Skeletal muscle satellite cell (primary cell): ENCODE measurements around the gene VCAM1.

Experiments used
- H3K27me3 ChIP-seq: 2 replicates; pipeline ENCODE4 v1.7.0; 2013; ENCODE audit warnings: low read length; ENCODE audit not compliant: control insufficient read depth, insufficient read depth
- H3K36me3 ChIP-seq: 2 replicates; pipeline ENCODE4 v1.7.0; 2013; ENCODE audit warnings: mild to moderate bottlenecking, control low read depth, low read length; ENCODE audit not compliant: insufficient read depth
- H3K4me1 ChIP-seq: 2 replicates; pipeline ENCODE4 v1.7.0; 2013; ENCODE audit warnings: low read length; ENCODE audit not compliant: control insufficient read depth, insufficient read depth
- H3K4me2 ChIP-seq: 2 replicates; pipeline ENCODE4 v1.7.0; 2013; ENCODE audit warnings: mild to moderate bottlenecking, low read length
- H3K4me3 ChIP-seq: 2 replicates; pipeline ENCODE4 v1.7.0; 2013; ENCODE audit warnings: low read length
- H3K9ac ChIP-seq: 2 replicates; pipeline ENCODE4 v1.7.0; 2013; ENCODE audit warnings: mild to moderate bottlenecking, low read depth, low read length, moderate library complexity
- H3K9me3 ChIP-seq: replicated peaks from 2 replicates; pipeline ENCODE4 v1.7.0; 2013; ENCODE audit warnings: mild to moderate bottlenecking, control low read depth, low read length

The VCAM1 gene

DNA sequence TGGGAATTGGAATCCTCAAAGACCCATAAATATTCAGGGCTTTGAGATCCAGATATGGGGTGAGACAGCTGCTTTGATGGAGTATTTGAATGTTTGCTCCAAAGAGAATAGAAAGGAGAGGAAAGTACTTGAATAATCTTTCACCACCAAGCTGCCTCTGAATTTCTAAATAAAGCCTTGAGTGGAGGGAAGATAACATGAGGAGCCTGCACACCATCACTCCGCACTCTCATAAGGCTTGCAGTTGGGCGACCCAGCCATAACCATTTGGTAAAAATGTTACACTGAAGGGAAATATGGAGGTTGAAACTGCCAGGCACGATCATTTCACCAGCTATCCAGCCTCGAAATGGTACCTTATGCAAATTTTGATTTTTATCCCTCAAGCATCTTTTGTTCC, 38.4 kb downstream of the VCAM1 start:
- no peak overlapping the region for H3K9ac ChIP-seq

DNA sequence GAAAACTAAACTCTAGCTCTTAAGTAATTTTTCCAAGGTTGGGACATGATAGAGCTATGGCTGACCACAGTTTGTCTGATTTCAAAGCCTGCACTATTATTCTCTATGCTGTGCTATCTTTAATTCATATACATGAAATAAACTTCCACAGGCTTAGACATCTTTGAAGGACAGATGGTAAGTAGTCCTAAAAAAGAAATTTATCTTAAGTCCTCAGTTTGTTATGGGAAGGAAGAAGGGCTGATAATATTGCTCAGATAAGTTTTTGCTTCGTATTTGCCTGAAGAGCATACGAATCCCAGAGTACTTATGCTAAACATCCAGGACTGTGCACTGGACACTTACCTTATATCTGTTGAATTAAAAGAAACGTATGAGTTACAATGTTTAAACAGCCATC, 39.6 kb downstream of the VCAM1 start:
- H3K27me3 ChIP-seq = no peaks in the 10 kb centered on the region
- H3K9me3 ChIP-seq = no peaks in the 10 kb centered on the region
- no peak overlapping the region for H3K4me3 ChIP-seq
- H3K36me3 ChIP-seq = no peaks in the 10 kb centered on the region
- no peaks in the 10 kb centered on the region for H3K4me1 ChIP-seq
- no peak overlapping the region for H3K4me2 ChIP-seq
- H3K9ac ChIP-seq = no peak overlapping the region

More for the DNA sequence above, 38.4 kb downstream of the VCAM1 start:
- Histone ChIP-seq H3K4me1 (no peaks in the 10 kb centered on the region), H3K4me3 (no peak overlapping the region), H3K36me3 (no peaks in the 10 kb centered on the region), H3K9me3 (no peaks in the 10 kb centered on the region), H3K27me3 (no peaks in the 10 kb centered on the region), H3K4me2 (no peak overlapping the region)

DNA sequence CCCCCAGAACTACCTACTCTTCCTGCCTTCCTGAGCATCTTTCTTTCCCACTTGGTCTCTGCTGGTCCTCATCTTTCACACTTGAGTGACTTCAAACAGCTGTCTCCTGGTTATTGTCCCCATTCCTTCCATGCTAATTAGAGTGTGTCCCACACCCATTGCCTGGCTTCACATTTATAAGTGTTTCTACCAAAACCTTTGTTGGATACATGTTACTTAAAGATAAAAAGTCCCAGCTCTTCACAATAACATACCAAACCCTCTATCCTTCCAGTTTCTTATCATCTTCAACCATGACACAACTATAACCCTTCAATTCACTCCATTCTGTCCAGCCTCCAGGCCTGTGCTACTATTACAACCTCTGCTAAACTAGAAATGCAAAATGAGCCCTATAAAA, 41.0 kb downstream of the VCAM1 start:
- H3K36me3 ChIP-seq = no peaks in the 10 kb centered on the region
- H3K9ac ChIP-seq = no peak overlapping the region
- H3K4me2 ChIP-seq = no peak overlapping the region
- no peak overlapping the region for H3K4me3 ChIP-seq
- H3K4me1 ChIP-seq = no peaks in the 10 kb centered on the region
- no peaks in the 10 kb centered on the region for H3K9me3 ChIP-seq
- no peaks in the 10 kb centered on the region for H3K27me3 ChIP-seq

DNA sequence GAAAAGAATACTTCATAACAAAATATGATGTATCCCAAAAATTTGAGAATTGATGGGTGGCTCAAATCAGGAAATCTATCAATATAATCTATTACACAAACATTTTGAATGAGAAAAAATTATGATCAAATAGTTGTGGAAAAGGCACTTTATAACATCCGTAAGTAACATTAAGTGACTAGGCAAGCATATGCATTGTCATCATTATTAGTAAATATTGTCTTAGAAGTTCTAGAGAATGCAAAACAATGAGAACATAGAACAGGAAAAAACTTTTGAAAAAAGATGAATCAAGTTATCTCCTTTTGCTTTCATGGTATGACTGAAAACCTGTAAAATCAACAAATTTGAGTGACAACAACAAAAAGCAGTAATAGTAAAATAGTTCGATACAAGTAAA, 42.9 kb downstream of the VCAM1 start:
- H3K4me2 ChIP-seq = no peak overlapping the region
- H3K9ac ChIP-seq = no peak overlapping the region
- no peaks in the 10 kb centered on the region for H3K27me3 ChIP-seq
- H3K4me3 ChIP-seq = no peak overlapping the region
- H3K36me3 ChIP-seq = no peaks in the 10 kb centered on the region
- H3K4me1 ChIP-seq = peaks cover 7% of the 10 kb centered on the region
- H3K9me3 ChIP-seq = no peaks in the 10 kb centered on the region

DNA sequence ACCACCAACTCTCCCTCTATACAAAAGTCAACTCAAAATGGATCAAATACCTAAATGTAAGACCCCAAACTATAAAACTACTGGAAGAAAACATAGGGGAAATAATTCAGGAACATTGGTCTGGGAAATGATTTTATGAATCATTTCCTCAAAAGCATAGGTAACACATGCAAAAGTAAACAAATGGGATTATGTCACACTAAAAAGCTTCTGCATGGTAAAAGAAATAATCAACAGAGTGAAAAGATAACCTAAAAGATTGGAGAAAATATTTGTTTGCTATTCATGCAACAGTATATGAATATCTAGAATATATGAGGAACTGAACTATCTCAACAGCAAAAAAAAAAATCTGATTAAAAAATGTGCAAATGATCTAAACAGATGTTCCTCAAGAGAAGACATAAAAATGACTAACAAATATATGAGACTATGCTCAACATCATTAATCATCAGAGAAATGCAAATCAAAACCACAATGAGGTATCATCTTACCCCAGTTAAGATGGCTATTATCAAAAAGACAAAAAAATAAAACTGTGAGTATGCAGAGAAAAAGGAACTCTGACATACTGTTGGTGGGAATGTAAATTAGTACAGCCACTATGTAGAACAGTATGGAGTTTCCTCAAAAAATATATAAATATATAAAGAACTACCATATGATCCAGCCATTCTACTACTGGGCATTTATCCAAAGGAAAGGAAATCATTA, 47.8 kb downstream of the VCAM1 start:
- no peak overlapping the region for H3K4me3 ChIP-seq
- peak overlapping the region; percentile 63 for H3K4me2 ChIP-seq
- H3K9ac ChIP-seq = no peak overlapping the region
- H3K4me1 ChIP-seq = peaks cover 19% of the 10 kb centered on the region
- H3K9me3 ChIP-seq = no peaks in the 10 kb centered on the region
- H3K36me3 ChIP-seq = no peaks in the 10 kb centered on the region
- no peaks in the 10 kb centered on the region for H3K27me3 ChIP-seq

DNA sequence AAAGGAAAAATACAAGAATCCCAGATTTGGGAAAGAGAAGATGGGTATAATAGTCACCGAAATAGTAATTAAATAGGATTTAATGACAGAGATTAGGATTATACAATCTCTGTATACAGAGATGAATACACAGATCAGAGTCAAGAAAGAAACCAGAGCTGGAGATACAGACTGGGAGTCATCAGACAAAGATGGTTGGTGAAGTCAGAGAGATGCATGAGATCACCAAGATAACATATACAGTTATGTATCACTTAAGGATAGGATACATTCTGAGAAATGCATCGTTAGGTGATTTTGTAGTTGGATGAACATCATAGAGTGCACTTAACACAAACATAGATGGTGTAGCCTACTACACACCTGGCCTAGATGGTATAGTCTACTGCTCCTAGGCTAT, 49.8 kb downstream of the VCAM1 start:
- no peak overlapping the region for H3K4me3 ChIP-seq
- no peak overlapping the region for H3K9ac ChIP-seq
- H3K36me3 ChIP-seq = no peaks in the 10 kb centered on the region
- H3K27me3 ChIP-seq = no peaks in the 10 kb centered on the region
- H3K4me2 ChIP-seq = no peak overlapping the region
- H3K4me1 ChIP-seq = peaks cover 19% of the 10 kb centered on the region
- H3K9me3 ChIP-seq = no peaks in the 10 kb centered on the region

DNA sequence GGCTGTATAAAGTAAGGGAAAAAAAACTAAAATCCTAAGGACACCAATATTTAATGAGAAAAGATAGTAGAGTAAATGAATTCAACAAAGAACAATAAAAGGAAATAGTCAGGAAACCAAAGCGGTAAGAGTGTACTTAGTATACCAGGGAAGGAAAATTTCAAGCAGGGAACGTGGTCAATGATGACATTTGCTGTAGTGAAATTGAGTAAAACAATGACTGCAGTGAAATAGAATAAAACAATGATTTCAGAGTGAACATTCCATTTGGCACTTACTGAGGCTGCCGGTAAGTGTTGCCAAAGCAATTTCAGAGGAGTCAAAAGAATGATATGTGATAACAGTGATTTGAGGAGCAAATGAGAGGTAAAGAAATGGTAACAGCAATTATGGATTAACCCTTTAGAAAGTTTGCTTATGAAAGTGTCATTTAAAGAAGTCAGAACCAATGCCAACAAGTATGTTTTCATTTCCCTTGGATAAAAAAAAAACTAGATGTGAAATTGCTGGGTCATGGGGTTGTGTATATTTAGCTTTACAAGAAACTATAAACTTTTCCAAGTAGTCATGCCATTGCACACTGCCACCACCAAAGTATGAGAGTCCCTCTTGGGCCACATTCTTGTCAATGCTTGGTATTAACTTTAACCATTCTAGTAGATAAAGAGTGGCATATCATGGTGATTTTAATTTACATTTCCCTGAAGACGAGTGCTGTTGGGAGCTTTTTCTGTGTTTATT, 50.5 kb downstream of the VCAM1 start:
- Histone ChIP-seq H3K4me1 (peaks cover 19% of the 10 kb centered on the region), H3K9me3 (no peaks in the 10 kb centered on the region), H3K4me2 (no peak overlapping the region), H3K4me3 (no peak overlapping the region), H3K27me3 (no peaks in the 10 kb centered on the region), H3K9ac (no peak overlapping the region), H3K36me3 (no peaks in the 10 kb centered on the region)

DNA sequence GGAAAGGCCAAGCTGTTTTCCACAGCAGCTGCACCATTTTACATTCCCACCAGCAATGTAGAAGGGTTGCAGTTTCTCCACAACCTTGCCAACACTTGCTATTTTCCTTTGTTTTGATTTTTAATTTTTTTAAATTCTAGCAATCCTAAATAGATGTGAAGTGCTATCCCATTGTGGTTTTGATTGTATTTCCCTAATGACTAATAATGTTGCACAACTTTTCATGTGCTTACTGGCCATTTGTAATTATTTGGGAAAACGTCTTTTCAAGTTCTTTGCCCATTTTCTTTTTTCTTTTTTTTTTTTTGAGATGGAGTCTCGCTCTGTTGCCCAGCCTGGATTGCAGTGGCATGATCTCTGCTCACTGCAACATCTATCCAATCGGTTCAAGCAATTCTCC, 53.9 kb downstream of the VCAM1 start:
- H3K36me3 ChIP-seq = no peaks in the 10 kb centered on the region
- no peak overlapping the region for H3K4me2 ChIP-seq
- H3K27me3 ChIP-seq = no peaks in the 10 kb centered on the region
- no peak overlapping the region for H3K9ac ChIP-seq
- no peaks in the 10 kb centered on the region for H3K9me3 ChIP-seq
- peaks cover 6% of the 10 kb centered on the region for H3K4me1 ChIP-seq
- no peak overlapping the region for H3K4me3 ChIP-seq

DNA sequence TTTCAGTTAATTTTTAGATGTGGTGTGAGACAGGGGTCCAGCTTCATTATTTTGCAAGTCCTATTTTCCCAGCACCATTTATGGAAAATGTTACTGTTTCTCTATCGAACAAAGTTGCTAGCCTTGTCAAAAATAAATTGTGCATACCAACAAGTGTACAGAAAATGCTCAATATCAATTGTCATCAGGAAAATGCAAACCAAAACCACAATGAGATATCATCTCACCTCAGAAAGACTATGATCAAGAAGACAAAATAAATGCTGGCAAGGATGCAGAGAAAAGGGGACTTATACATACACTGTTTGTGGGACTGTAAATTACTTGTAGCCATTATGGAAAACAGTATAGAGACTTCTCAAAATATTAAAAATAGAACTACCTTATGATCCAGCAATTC, 54.8 kb downstream of the VCAM1 start:
- Histone ChIP-seq H3K4me3 (no peak overlapping the region), H3K4me2 (no peak overlapping the region), H3K27me3 (no peaks in the 10 kb centered on the region), H3K9ac (no peak overlapping the region), H3K9me3 (no peaks in the 10 kb centered on the region), H3K4me1 (peaks cover 6% of the 10 kb centered on the region), H3K36me3 (no peaks in the 10 kb centered on the region)

DNA sequence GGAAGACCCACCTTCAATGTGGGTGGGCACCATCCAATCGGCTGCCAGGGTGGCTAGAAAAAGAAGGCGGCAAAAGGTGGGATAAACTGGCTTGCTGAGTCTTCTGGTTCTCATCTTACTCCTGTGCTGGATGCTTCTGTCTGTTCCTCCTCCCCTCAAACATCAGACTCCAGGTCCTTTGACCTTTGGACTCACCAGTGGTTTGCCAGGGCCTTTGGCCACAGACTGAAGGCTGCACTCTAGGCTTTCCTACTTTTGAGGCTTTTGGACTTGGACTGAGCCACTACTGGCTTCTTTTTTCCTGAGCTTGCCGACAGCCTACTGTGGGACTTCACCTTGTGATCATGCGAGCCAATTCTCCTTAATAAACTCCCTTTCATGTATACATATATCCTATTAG, 55.9 kb downstream of the VCAM1 start:
- Histone ChIP-seq H3K4me3 (no peak overlapping the region), H3K36me3 (no peaks in the 10 kb centered on the region), H3K9me3 (no peaks in the 10 kb centered on the region), H3K27me3 (no peaks in the 10 kb centered on the region), H3K9ac (no peak overlapping the region), H3K4me1 (peaks cover under 1% of the 10 kb centered on the region), H3K4me2 (no peak overlapping the region)

DNA sequence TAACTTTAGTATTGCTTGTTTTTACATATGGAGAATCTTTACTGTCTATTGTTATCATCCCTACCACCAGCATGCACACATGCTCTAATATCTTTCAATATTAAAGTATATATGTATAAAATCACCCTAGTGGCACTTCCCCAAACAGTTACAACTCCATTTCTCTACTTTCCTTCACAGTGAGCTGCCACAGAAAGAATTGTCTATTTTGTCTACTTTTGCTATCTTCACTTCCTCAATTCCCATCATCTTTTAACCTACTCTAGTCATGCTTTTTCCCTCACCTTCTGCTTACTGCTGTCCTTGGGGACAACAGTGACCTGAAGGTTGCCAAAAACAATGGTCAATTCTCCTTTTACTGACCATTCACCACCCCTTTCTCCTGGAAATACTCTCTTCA, 59.2 kb downstream of the VCAM1 start:
- peaks cover 6% of the 10 kb centered on the region for H3K9me3 ChIP-seq
- no peaks in the 10 kb centered on the region for H3K36me3 ChIP-seq
- H3K4me2 ChIP-seq = no peak overlapping the region
- H3K4me1 ChIP-seq = no peaks in the 10 kb centered on the region
- H3K27me3 ChIP-seq = no peaks in the 10 kb centered on the region
- H3K4me3 ChIP-seq = no peak overlapping the region
- H3K9ac ChIP-seq = no peak overlapping the region

DNA sequence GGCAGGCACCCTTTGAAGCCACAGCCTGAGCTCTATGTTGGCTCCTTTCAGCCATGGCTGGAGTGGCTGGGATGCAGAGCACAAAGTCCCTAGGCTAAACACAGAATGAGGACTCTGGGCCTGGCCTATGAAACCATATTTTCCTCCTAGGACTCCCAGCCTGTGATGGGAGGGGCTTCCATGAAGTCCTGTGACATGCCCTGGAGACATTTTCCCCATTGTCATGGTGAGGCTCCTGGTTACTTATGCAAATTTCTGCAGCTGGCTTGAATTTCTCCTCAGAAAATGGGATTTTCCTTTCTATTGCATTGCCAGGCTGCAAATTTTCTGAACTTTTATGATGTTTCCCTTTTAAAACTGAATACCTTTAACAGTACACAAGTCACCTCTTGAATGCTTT, 61.3 kb downstream of the VCAM1 start:
- no peak overlapping the region for H3K9ac ChIP-seq
- no peaks in the 10 kb centered on the region for H3K36me3 ChIP-seq
- no peak overlapping the region for H3K4me3 ChIP-seq
- H3K9me3 ChIP-seq = peaks cover 6% of the 10 kb centered on the region
- H3K4me1 ChIP-seq = no peaks in the 10 kb centered on the region
- no peaks in the 10 kb centered on the region for H3K27me3 ChIP-seq
- no peak overlapping the region for H3K4me2 ChIP-seq
